NCI-H1048 (cell line): ENCODE results near the gene FLNB.
"Not testable (repeated sequence)": the region's sequence is repeated elsewhere in the genome, so short reads cannot be mapped to it uniquely, and the experiment has no call there.

ENCODE experiments used
- DNase-seq: peaks from one replicate; lab custom pipeline; 2025; lab: John Stamatoyannopoulos, UW

Gene FLNB

GRCh38 chr3:58052373-58053273 lies 44.4 kb downstream of the FLNB start:
- DNase-seq = no peak

GRCh38 chr3:58054652-58055051 lies 46.4 kb downstream of the FLNB start:
- no peak for DNase-seq

GRCh38 chr3:58055314-58055713 lies 47.1 kb downstream of the FLNB start:
- no peak for DNase-seq

GRCh38 chr3:58055891-58056290 lies 47.7 kb downstream of the FLNB start:
- DNase-seq = not testable (repeated sequence)

GRCh38 chr3:58058361-58059263 lies 50.4 kb downstream of the FLNB start:
- DNase-seq = no peak

- no peak for DNase-seq
Observed at GRCh38 chr3:58059349-58060321, 51.4 kb downstream of the FLNB start.

- no peak for DNase-seq
Observed at GRCh38 chr3:58062472-58062871, 54.2 kb downstream of the FLNB start.

GRCh38 chr3:58063022-58063815 lies 55.0 kb downstream of the FLNB start:
- DNase-seq = no peak

- no peak for DNase-seq
Observed at GRCh38 chr3:58064923-58065638, 56.9 kb downstream of the FLNB start.

GRCh38 chr3:58065700-58066167 lies 57.5 kb downstream of the FLNB start:
- DNase-seq = no peak

GRCh38 chr3:58066842-58067241 lies 58.6 kb downstream of the FLNB start:
- DNase-seq = no peak

GRCh38 chr3:58068122-58068809 lies 60.0 kb downstream of the FLNB start:
- DNase-seq = no peak

GRCh38 chr3:58071480-58071971 lies 63.3 kb downstream of the FLNB start:
- DNase-seq = no peak

- no peak for DNase-seq
Observed at GRCh38 chr3:58072052-58072762, 64.0 kb downstream of the FLNB start.

- no peak for DNase-seq
Observed at GRCh38 chr3:58072763-58073130, 64.5 kb downstream of the FLNB start.

GRCh38 chr3:58073301-58074108 lies 65.3 kb downstream of the FLNB start:
- DNase-seq = no peak

- DNase-seq = no peak
Observed at GRCh38 chr3:58074116-58074715, 66.0 kb downstream of the FLNB start.
